ENCODE measurements around the gene TAF11L3. TPM values are rescaled to one million over a fixed set of nuclear protein-coding genes. Genes with fewer than 3 reads are reported as not detected.
"Not testable (repeated sequence)": the region's sequence is repeated elsewhere in the genome, so short reads cannot be mapped to it uniquely, and the experiment has no call there.

The TAF11L3 gene
- total RNA-seq = not detected

GRCh38 chr5:17518067-17518466 is at the start of gene TAF11L3:
Gene TAF11L3 (plus strand): TSS chr5:17518367.
- DNase-seq; H3K27me3 ChIP-seq; H3K4me1 ChIP-seq; H3K27ac ChIP-seq; H3K4me3 ChIP-seq; H3K9me3 ChIP-seq; H3K36me3 ChIP-seq; intact Hi-C loops (cut with DNase I): not testable (repeated sequence)
- no CpG with 5 or more reads among the region's 15 CpGs for WGBS, 2 donors

- intact Hi-C loops (cut with DNase I) = no loop called here
- no peaks in the 10 kb centered on the region for H3K27me3 ChIP-seq
- DNase-seq = no peak
- H3K27ac ChIP-seq = no peak overlapping the region
- H3K9me3 ChIP-seq = no peaks in the 10 kb centered on the region
- TF ChIP-seq POLR2A (IDR thresholded peaks at IDR 0.05) (no peak), CTCF (IDR thresholded peaks at IDR 0.05) (no peak)
- H3K36me3 ChIP-seq = no peaks in the 10 kb centered on the region
- H3K4me3 ChIP-seq = no peak overlapping the region
- no peaks in the 10 kb centered on the region for H3K4me1 ChIP-seq
Observed at GRCh38 chr5:17470064-17470463, 48.1 kb upstream of the TAF11L3 start.

- H3K36me3 ChIP-seq; H3K4me1 ChIP-seq; H3K27me3 ChIP-seq; H3K4me3 ChIP-seq; H3K9me3 ChIP-seq; H3K27ac ChIP-seq; intact Hi-C loops (cut with DNase I); DNase-seq: not testable (repeated sequence)
Observed at GRCh38 chr5:17475064-17475463, 43.1 kb upstream of the TAF11L3 start.

GRCh38 chr5:17477043-17477442 is 41.1 kb upstream of the TAF11L3 start:
- no peaks in the 10 kb centered on the region for H3K9me3 ChIP-seq
- no peak overlapping the region for H3K27ac ChIP-seq
- H3K4me3 ChIP-seq = no peak overlapping the region
- no peaks in the 10 kb centered on the region for H3K4me1 ChIP-seq
- TF ChIP-seq CTCF (IDR thresholded peaks at IDR 0.05) (no peak), POLR2A (IDR thresholded peaks at IDR 0.05) (no peak)
- no peaks in the 10 kb centered on the region for H3K27me3 ChIP-seq
- no peak for DNase-seq
- WGBS, 2 donors = 70 to 84% methylated on average over 3 of the region's 3 CpGs
- intact Hi-C loops (cut with DNase I) = no loop called here
- no peaks in the 10 kb centered on the region for H3K36me3 ChIP-seq

GRCh38 chr5:17477573-17478265 is 40.4 kb upstream of the TAF11L3 start:
- H3K4me3 ChIP-seq = no peak overlapping the region
- H3K36me3 ChIP-seq = no peaks in the 10 kb centered on the region
- no peak overlapping the region for H3K27ac ChIP-seq
- H3K9me3 ChIP-seq = no peaks in the 10 kb centered on the region
- DNase-seq = no peak
- intact Hi-C loops (cut with DNase I) = no loop called here
- no peaks in the 10 kb centered on the region for H3K4me1 ChIP-seq
- no peaks in the 10 kb centered on the region for H3K27me3 ChIP-seq
- 73 to 86% methylated on average over 7 of the region's 7 CpGs for WGBS, 2 donors
- no peak for TF ChIP-seq CTCF (IDR thresholded peaks at IDR 0.05)
- TF ChIP-seq POLR2A (IDR thresholded peaks at IDR 0.05) = no peak

- no peak overlapping the region for H3K4me3 ChIP-seq
- no peaks in the 10 kb centered on the region for H3K27me3 ChIP-seq
- no peak for DNase-seq
- WGBS, 2 donors = 62 to 76% methylated on average over 4 of the region's 4 CpGs
- TF ChIP-seq CTCF (IDR thresholded peaks at IDR 0.05) (no peak), POLR2A (IDR thresholded peaks at IDR 0.05) (no peak)
- H3K36me3 ChIP-seq = no peaks in the 10 kb centered on the region
- no peak overlapping the region for H3K27ac ChIP-seq
- no peaks in the 10 kb centered on the region for H3K9me3 ChIP-seq
- intact Hi-C loops (cut with DNase I) = no loop called here
- H3K4me1 ChIP-seq = no peaks in the 10 kb centered on the region
Observed at GRCh38 chr5:17481378-17481777, 36.8 kb upstream of the TAF11L3 start.

Measured in esophagus squamous epithelium (tissue), 5 donors.